ENCODE results near the gene TJP2. TPM values are rescaled to one million over a fixed set of nuclear protein-coding genes. Genes with fewer than 3 reads are reported as not detected.

The TJP2 gene
- total RNA-seq, 2 experiments from 2014 or later: 6.3 to 8.0 TPM

- H3K9me3 Mint-ChIP-seq: no peaks in the 10 kb centered on the region
- Histone ChIP-seq H3K27me3 (ENCODE audit: control insufficient read depth in 1 of 2, insufficient read depth in 2 of 2, low read length in 2 of 2) (no peaks in the 10 kb centered on the region), H3K9me3 (ENCODE audit: control insufficient read depth in 1 of 2, insufficient read depth in 1 of 2, low read length in 2 of 2) (no peaks in the 10 kb centered on the region), H3K4me3 (ENCODE audit: low read length) (no peak overlapping the region), H3K36me3 (ENCODE audit: insufficient read depth, low read length) (no peaks in the 10 kb centered on the region), H3K4me1 (ENCODE audit: insufficient read depth, low read length) (no peaks in the 10 kb centered on the region), H3K27ac (ENCODE audit: low read depth in 1 of 2, low read length in 2 of 2) (no peak overlapping the region)
- no peaks in the 10 kb centered on the region for H3K27me3 Mint-ChIP-seq
- DNase-seq (no peak), ATAC-seq (ENCODE audit: poor library complexity) (no peak)
- ChIA-PET POLR2A (interaction anchor here (0.6 kb wide), 1 partner anchor 28 kb away, joined by 4 read pairs; no protein-coding TSS in a partner anchor), CTCF (no interaction called here)
- intact Hi-C loops (cut with DNase I, micrococcal nuclease): loop anchor here in 1 of 2 experiments (5.0 kb wide), 1 partner anchor 33 kb away; no protein-coding TSS in a partner anchor
- H3K36me3 Mint-ChIP-seq (ENCODE audit: low read depth): no peaks in the 10 kb centered on the region
- H3K4me3 Mint-ChIP-seq: no peak overlapping the region
- H3K27ac Mint-ChIP-seq: no peak overlapping the region
- TF ChIP-seq, protein P1, sequence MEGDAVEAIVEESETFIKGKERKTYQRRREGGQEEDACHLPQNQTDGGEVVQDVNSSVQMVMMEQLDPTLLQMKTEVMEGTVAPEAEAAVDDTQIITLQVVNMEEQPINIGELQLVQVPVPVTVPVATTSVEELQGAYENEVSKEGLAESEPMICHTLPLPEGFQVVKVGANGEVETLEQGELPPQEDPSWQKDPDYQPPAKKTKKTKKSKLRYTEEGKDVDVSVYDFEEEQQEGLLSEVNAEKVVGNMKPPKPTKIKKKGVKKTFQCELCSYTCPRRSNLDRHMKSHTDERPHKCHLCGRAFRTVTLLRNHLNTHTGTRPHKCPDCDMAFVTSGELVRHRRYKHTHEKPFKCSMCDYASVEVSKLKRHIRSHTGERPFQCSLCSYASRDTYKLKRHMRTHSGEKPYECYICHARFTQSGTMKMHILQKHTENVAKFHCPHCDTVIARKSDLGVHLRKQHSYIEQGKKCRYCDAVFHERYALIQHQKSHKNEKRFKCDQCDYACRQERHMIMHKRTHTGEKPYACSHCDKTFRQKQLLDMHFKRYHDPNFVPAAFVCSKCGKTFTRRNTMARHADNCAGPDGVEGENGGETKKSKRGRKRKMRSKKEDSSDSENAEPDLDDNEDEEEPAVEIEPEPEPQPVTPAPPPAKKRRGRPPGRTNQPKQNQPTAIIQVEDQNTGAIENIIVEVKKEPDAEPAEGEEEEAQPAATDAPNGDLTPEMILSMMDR (IDR thresholded peaks at IDR 0.05): no peak
- no peaks in the 10 kb centered on the region for H3K4me1 Mint-ChIP-seq (ENCODE audit: low read depth)
These were observed 33.8 kb upstream of the TJP2 start for GRCh38 chr9:69140123-69140735.

DNA sequence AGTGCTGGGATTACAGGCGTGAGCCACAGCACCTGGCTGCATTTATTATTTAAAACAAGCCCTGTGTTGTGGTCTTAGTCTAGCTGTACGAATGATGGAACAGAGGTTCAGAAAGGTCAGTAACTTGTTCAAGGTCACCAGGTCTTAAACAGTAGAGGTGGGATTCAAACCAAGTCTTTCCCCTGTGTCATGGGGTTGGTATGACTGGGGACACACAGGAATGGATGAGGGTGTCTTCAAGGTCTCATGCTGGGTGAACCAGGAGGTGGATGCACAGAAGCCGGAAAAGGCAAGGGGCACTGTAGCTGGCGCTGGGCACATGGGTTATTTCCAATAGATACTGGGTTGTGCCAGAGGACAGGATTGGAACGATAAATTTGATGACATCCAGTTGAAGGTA lies 32.2 kb upstream of the TJP2 start:
- Mint-ChIP-seq H3K9me3 (no peaks in the 10 kb centered on the region), H3K4me3 (no peak overlapping the region), H3K36me3 (ENCODE audit: low read depth) (no peaks in the 10 kb centered on the region), H3K27ac (no peak overlapping the region), H3K27me3 (no peaks in the 10 kb centered on the region), H3K4me1 (ENCODE audit: low read depth) (no peaks in the 10 kb centered on the region)
- CTCF ChIA-PET: no interaction called here
- POLR2A ChIA-PET: no interaction called here
- Histone ChIP-seq H3K4me1 (ENCODE audit: insufficient read depth, low read length) (no peaks in the 10 kb centered on the region), H3K4me3 (ENCODE audit: low read length) (no peak overlapping the region), H3K9me3 (ENCODE audit: control insufficient read depth in 1 of 2, insufficient read depth in 1 of 2, low read length in 2 of 2) (no peaks in the 10 kb centered on the region), H3K27me3 (ENCODE audit: control insufficient read depth in 1 of 2, insufficient read depth in 2 of 2, low read length in 2 of 2) (no peaks in the 10 kb centered on the region), H3K36me3 (ENCODE audit: insufficient read depth, low read length) (no peaks in the 10 kb centered on the region), H3K27ac (ENCODE audit: low read depth in 1 of 2, low read length in 2 of 2) (no peak overlapping the region)
- DNase-seq (no peak), ATAC-seq (ENCODE audit: poor library complexity) (no peak)
- intact Hi-C loops (cut with DNase I, micrococcal nuclease): loop anchor here in 1 of 2 experiments (5.0 kb wide), 1 partner anchor 35 kb away; no protein-coding TSS in a partner anchor
- TF ChIP-seq, protein P1 (IDR thresholded peaks at IDR 0.05): no peak

DNA sequence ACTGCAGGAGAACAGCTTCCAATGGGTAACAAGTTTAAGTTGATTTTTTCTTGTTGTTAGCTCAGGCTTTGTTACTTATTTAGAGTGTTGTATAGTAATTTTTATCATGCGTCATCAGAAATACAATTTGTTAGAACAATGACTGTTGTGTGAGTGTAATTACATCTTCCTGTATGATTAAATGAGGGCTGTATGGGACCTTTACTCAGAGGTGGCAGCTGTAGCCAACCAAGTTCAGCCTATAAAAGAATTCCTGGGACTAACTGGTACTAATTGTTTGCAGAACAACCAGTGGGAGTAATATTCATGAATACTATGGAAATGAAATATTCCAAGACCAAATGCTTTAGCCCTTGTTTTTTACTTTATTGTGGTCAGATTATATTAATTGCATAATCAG lies 30.8 kb upstream of the TJP2 start:
- no peaks in the 10 kb centered on the region for H3K4me1 Mint-ChIP-seq (ENCODE audit: low read depth)
- H3K4me3 Mint-ChIP-seq: no peak overlapping the region
- H3K27ac Mint-ChIP-seq: no peak overlapping the region
- DNase-seq (no peak), ATAC-seq (ENCODE audit: poor library complexity) (no peak)
- Histone ChIP-seq H3K27me3 (ENCODE audit: control insufficient read depth in 1 of 2, insufficient read depth in 2 of 2, low read length in 2 of 2) (no peaks in the 10 kb centered on the region), H3K36me3 (ENCODE audit: insufficient read depth, low read length) (no peaks in the 10 kb centered on the region), H3K27ac (ENCODE audit: low read depth in 1 of 2, low read length in 2 of 2) (no peak overlapping the region), H3K4me1 (ENCODE audit: insufficient read depth, low read length) (no peaks in the 10 kb centered on the region), H3K9me3 (ENCODE audit: control insufficient read depth in 1 of 2, insufficient read depth in 1 of 2, low read length in 2 of 2) (no peaks in the 10 kb centered on the region), H3K4me3 (ENCODE audit: low read length) (no peak overlapping the region)
- intact Hi-C loops (cut with DNase I, micrococcal nuclease): loop anchor here in 1 of 2 experiments (5.0 kb wide), 1 partner anchor 36 kb away; no protein-coding TSS in a partner anchor
- CTCF ChIA-PET: no interaction called here
- TF ChIP-seq, protein P1 (IDR thresholded peaks at IDR 0.05): no peak
- no peaks in the 10 kb centered on the region for H3K27me3 Mint-ChIP-seq
- H3K36me3 Mint-ChIP-seq (ENCODE audit: low read depth): no peaks in the 10 kb centered on the region
- H3K9me3 Mint-ChIP-seq: no peaks in the 10 kb centered on the region
- POLR2A ChIA-PET: no interaction called here
